PC-3 (cell line): ENCODE data around the gene EXD3.

Experiments used
- CTCF ChIP-seq: fragments of 300-600 bp; sonication (generic); conservative IDR thresholded peaks from 2 replicates; pipeline ENCODE4 v1.5.1; 2017; ENCODE audit warnings: antibody characterized with exemption, low read depth, mild to moderate bottlenecking, low read length
- EZH2 ChIP-seq: fragments of 300-600 bp; sonication (generic); IDR thresholded peaks from one replicate; pipeline ENCODE4 v1.6.1; 2017; ENCODE audit warnings: antibody characterized with exemption, mild to moderate bottlenecking, low read length; ENCODE audit not compliant: unreplicated experiment
- EZH2phosphoT487 ChIP-seq: fragments of 300-600 bp; sonication (generic); IDR thresholded peaks from 2 replicates; pipeline ENCODE4 v1.6.1; 2018; ENCODE audit warnings: mild to moderate bottlenecking, antibody characterized with exemption, low read length, borderline replicate concordance

GRCh38 chr9:137368431-137369035, 54.4 kb downstream of the EXD3 start:
- no peak for TF ChIP-seq EZH2
- no peak for TF ChIP-seq CTCF
- no peak for TF ChIP-seq EZH2phosphoT487
